Esophagus squamous epithelium (tissue), 4 donors: ENCODE measurements around the gene ADARB2.

ENCODE experiments used
- POLR2A ChIP-seq, 4 donors: fragments of 450-650 bp; IDR thresholded peaks; one replicate each; pipeline ENCODE4 v1.6.1; 2017; ENCODE audit warnings: antibody characterized with exemption in 4 of 4, mild to moderate bottlenecking in 4 of 4, moderate library complexity in 3 of 4
- TF ChIP-seq, protein P1 (sequence below), 6 experiments: fragments of 450-650 bp in 4 of 6; fragments of 200-600 bp in 2 of 6; sonication (generic) in 2 of 6; IDR thresholded peaks; one replicate each; pipeline ENCODE4 v1.5.1; 2016 to 2019; ENCODE audit warnings: antibody characterized with exemption in 6 of 6, mild to moderate bottlenecking in 4 of 6, moderate library complexity in 4 of 6

DNA sequence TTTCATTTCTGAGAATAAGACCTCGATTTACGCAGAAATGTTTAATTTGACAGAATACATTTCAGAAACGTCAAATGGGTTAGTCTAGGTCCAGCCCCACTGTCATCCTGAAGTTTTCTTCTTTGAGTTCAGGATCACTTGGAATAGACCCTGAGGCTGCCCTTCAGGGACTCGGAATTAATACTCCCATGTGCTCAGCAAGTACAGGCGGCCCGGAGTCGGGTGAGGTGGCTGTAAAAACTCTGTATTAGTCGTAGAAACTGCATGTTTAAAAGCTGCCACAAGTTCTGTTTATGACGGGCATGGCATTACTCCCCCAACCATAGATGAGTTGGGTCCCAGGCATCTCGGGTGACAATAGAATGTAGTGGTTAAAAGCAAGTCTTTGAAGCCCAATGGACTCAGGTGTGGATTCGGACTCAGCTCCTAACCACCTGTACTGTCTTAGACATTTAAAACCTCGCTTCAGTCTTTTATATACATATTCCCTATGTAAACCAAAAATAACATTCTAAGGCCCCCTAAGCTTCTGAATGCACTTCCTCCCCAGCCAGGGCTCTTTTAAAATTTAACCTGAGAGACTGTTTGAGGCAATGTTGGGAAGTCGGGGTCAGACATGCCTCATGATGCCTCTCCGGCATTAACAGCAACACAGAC lies 216.3 kb downstream of the ADARB2 start:
- TF ChIP-seq, protein P1, sequence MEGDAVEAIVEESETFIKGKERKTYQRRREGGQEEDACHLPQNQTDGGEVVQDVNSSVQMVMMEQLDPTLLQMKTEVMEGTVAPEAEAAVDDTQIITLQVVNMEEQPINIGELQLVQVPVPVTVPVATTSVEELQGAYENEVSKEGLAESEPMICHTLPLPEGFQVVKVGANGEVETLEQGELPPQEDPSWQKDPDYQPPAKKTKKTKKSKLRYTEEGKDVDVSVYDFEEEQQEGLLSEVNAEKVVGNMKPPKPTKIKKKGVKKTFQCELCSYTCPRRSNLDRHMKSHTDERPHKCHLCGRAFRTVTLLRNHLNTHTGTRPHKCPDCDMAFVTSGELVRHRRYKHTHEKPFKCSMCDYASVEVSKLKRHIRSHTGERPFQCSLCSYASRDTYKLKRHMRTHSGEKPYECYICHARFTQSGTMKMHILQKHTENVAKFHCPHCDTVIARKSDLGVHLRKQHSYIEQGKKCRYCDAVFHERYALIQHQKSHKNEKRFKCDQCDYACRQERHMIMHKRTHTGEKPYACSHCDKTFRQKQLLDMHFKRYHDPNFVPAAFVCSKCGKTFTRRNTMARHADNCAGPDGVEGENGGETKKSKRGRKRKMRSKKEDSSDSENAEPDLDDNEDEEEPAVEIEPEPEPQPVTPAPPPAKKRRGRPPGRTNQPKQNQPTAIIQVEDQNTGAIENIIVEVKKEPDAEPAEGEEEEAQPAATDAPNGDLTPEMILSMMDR (IDR thresholded peaks at IDR 0.05): no peak
- no peak for TF ChIP-seq POLR2A (IDR thresholded peaks at IDR 0.05)
